OCI-LY1 (cell line): ENCODE results near the gene BMP7.

ENCODE experiments used
- EZH2 ChIP-seq: fragments of 200-600 bp; sonication (generic), shearing (Covaris generic); IDR thresholded peaks from 2 replicates; pipeline ENCODE4 v1.8.0; 2017; ENCODE audit warnings: borderline replicate concordance, mixed run types, mild to moderate bottlenecking, antibody characterized with exemption, low read length, moderate library complexity, mixed read lengths
- TF ChIP-seq, protein P1 (sequence below): fragments of 200-600 bp; sonication (generic), shearing (Covaris generic); IDR thresholded peaks from 2 replicates; pipeline ENCODE4 v1.5.1; 2017; ENCODE audit warnings: mild to moderate bottlenecking, antibody characterized with exemption, low read length, moderate library complexity, mixed read lengths

DNA sequence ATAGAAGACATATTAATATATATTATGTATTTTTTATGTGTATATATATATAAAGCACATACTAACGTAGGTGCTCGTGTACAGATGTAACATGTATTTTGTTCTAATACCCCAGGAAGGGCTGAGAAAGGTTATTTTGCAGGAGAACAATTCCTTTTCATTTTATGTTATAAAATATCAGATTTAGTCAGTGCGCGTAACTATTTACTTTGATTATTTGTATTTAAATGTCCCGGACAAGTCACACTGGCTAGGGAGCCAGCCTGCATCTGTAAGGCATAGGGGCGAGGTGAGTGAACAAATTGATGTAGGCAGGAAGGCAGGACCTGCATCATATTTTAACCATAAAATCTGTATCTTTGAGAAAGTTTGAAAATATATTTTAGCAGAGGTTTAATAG lies 74.1 kb downstream of the BMP7 start:
- TF ChIP-seq, protein P1, sequence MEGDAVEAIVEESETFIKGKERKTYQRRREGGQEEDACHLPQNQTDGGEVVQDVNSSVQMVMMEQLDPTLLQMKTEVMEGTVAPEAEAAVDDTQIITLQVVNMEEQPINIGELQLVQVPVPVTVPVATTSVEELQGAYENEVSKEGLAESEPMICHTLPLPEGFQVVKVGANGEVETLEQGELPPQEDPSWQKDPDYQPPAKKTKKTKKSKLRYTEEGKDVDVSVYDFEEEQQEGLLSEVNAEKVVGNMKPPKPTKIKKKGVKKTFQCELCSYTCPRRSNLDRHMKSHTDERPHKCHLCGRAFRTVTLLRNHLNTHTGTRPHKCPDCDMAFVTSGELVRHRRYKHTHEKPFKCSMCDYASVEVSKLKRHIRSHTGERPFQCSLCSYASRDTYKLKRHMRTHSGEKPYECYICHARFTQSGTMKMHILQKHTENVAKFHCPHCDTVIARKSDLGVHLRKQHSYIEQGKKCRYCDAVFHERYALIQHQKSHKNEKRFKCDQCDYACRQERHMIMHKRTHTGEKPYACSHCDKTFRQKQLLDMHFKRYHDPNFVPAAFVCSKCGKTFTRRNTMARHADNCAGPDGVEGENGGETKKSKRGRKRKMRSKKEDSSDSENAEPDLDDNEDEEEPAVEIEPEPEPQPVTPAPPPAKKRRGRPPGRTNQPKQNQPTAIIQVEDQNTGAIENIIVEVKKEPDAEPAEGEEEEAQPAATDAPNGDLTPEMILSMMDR = no peak
- TF ChIP-seq EZH2 = no peak
